ENCODE measurements around the gene COX7A2L.

Gene COX7A2L

GRCh38 chr2:42315844-42316470 is 45.1 kb downstream of the COX7A2L start:
- no peak for DNase-seq

- DNase-seq, result no peak
These were observed 46.0 kb downstream of the COX7A2L start for GRCh38 chr2:42314892-42315468.

GRCh38 chr2:42312106-42312505 is 48.9 kb downstream of the COX7A2L start:
- no peak for DNase-seq

- DNase-seq, result no peak
These were observed 51.0 kb downstream of the COX7A2L start for GRCh38 chr2:42310007-42310515.

- no peak for DNase-seq
These were observed 51.7 kb downstream of the COX7A2L start for GRCh38 chr2:42309366-42309765.

GRCh38 chr2:42307180-42307579 is 53.8 kb downstream of the COX7A2L start:
- DNase-seq, result no peak

GRCh38 chr2:42304059-42304713 is 56.8 kb downstream of the COX7A2L start:
- DNase-seq, result no peak

- no peak for DNase-seq
These were observed 57.8 kb downstream of the COX7A2L start for GRCh38 chr2:42303252-42303651.

GRCh38 chr2:42300527-42300926 is 60.5 kb downstream of the COX7A2L start:
- DNase-seq, result no peak
